IMR-90 (cell line): ENCODE results near the gene TRIM41. TPM values are rescaled to one million over a fixed set of nuclear protein-coding genes. Genes with fewer than 3 reads are reported as not detected.

Experiments
- ATAC-seq: fragments of 200-7000 bp; cut with Tn5 transposase; 2 replicates; pipeline ENCODE4 v1.9.1; 2020; ENCODE audit warnings: low read depth, mild to moderate bottlenecking, moderate library complexity
- BruUV-seq: library from RNA; stranded (reverse); fragments of 400-500 nt; replicated peaks from 2 replicates; lab custom pipeline; 2021; lab: Mats Ljungman, UMichigan
- CTCF ChIA-PET: fragments of 300-600 bp; formaldehyde crosslinking; extraction: SDS; loops from one replicate; lab custom pipeline; 2021; ENCODE audit warnings: antibody characterized with exemption; lab: Yijun Ruan, JAX
- POLR2A ChIA-PET: fragments of 300-600 bp; sonication (Branson Sonifier 250); formaldehyde crosslinking; loops from one replicate; lab custom pipeline; 2022; ENCODE audit warnings: antibody characterized with exemption; ENCODE audit not compliant: unreplicated experiment; lab: Charles Lee
- DNase-seq: peaks from one replicate; pipeline ENCODE4 v3.0.0; 2013
- H2AFZ ChIP-seq: replicated peaks from 2 replicates; pipeline ENCODE3; 2013; ENCODE audit warnings: low read length, mild to moderate bottlenecking; ENCODE audit not compliant: poor library complexity
- H2AK5ac ChIP-seq: 2 replicates; pipeline ENCODE4 v1.6.1; 2013; ENCODE audit warnings: low read depth, low read length, inconsistent platforms
- H2AK9ac ChIP-seq: replicated peaks from 2 replicates; pipeline ENCODE3; 2013; ENCODE audit warnings: mild to moderate bottlenecking, low read depth, low read length, moderate library complexity; ENCODE audit not compliant: poor library complexity
- H2BK120ac ChIP-seq: 2 replicates; pipeline ENCODE4 v1.6.1; 2013; ENCODE audit warnings: low read depth, low read length, inconsistent platforms
- H2BK15ac ChIP-seq: 3 replicates; pipeline ENCODE4 v1.6.1; 2013; ENCODE audit warnings: low read depth, low read length, inconsistent platforms
- H2BK20ac ChIP-seq: 2 replicates; pipeline ENCODE4 v1.6.1; 2013; ENCODE audit warnings: low read depth, mild to moderate bottlenecking, inconsistent platforms, low read length, moderate library complexity
- H2BK5ac ChIP-seq: 2 replicates; pipeline ENCODE4 v1.6.1; 2013; ENCODE audit warnings: mild to moderate bottlenecking, low read depth, low read length, inconsistent platforms; ENCODE audit not compliant: poor library complexity, severe bottlenecking
- H3K14ac ChIP-seq: replicated peaks from 2 replicates; pipeline ENCODE4 v1.6.1; 2013; ENCODE audit warnings: low read depth, low read length, inconsistent platforms
- H3K18ac ChIP-seq: 2 replicates; pipeline ENCODE4 v1.6.1; 2013; ENCODE audit warnings: low read depth, low read length, control low read depth
- H3K23ac ChIP-seq: 2 replicates; pipeline ENCODE4 v1.6.1; 2013; ENCODE audit warnings: low read depth, low read length, inconsistent platforms
- H3K27ac ChIP-seq: 2 replicates; pipeline ENCODE4 v1.5.1; 2013; ENCODE audit warnings: mild to moderate bottlenecking, control low read depth, low read length; ENCODE audit not compliant: insufficient read depth
- H3K27me3 ChIP-seq: 2 replicates; pipeline ENCODE4 v1.6.1; 2013; ENCODE audit warnings: low read length; ENCODE audit not compliant: control insufficient read depth, insufficient read depth
- H3K36me3 ChIP-seq: 2 replicates; pipeline ENCODE4 v1.6.1; 2013; ENCODE audit warnings: low read length, mixed read lengths; ENCODE audit not compliant: control insufficient read depth, insufficient read depth
- H3K4ac ChIP-seq: 2 replicates; pipeline ENCODE4 v1.6.1; 2013; ENCODE audit warnings: low read depth, low read length, inconsistent platforms
- H3K4me1 ChIP-seq: 2 replicates; pipeline ENCODE4 v1.6.1; 2013; ENCODE audit warnings: low read length, mixed read lengths; ENCODE audit not compliant: control insufficient read depth, insufficient read depth
- H3K4me2 ChIP-seq: 2 replicates; pipeline ENCODE4 v1.6.1; 2013; ENCODE audit warnings: low read depth, mild to moderate bottlenecking, control low read depth, low read length, moderate library complexity
- H3K4me3 ChIP-seq: 2 replicates; pipeline ENCODE4 v1.5.1; 2013; ENCODE audit warnings: low read depth, mild to moderate bottlenecking, control low read depth, low read length, moderate library complexity; ENCODE audit not compliant: insufficient read depth
- H3K56ac ChIP-seq: 2 replicates; pipeline ENCODE4 v1.6.1; 2013; ENCODE audit warnings: low read length, inconsistent platforms; ENCODE audit not compliant: insufficient read depth; ENCODE audit errors: extremely low read depth
- H3K79me1 ChIP-seq, 2 experiments: 2 replicates each; pipeline ENCODE4 v1.6.1; 2013; ENCODE audit warnings: low read length in 2 of 2, inconsistent platforms in 1 of 2, low read depth in 1 of 2
- H3K9ac ChIP-seq: 2 replicates; pipeline ENCODE4 v1.6.1; 2013; ENCODE audit warnings: low read depth, low read length, control low read depth
- H3K9me1 ChIP-seq: 2 replicates; pipeline ENCODE4 v1.6.1; 2013; ENCODE audit warnings: low read length, inconsistent platforms; ENCODE audit not compliant: insufficient read depth
- H3K9me3 ChIP-seq: 2 replicates; pipeline ENCODE4 v1.6.1; 2013; ENCODE audit warnings: low read length; ENCODE audit not compliant: control insufficient read depth, insufficient read depth
- H4K20me1 ChIP-seq: 2 replicates; pipeline ENCODE4 v1.6.1; 2013; ENCODE audit warnings: low read length, inconsistent platforms; ENCODE audit not compliant: insufficient read depth
- H4K5ac ChIP-seq: 2 replicates; pipeline ENCODE4 v1.6.1; 2013; ENCODE audit warnings: mild to moderate bottlenecking, low read depth, low read length, control low read depth
- H4K8ac ChIP-seq, 2 experiments: 2 replicates each; pipeline ENCODE4 v1.6.1; 2013; ENCODE audit warnings: low read depth in 2 of 2, low read length in 2 of 2, control low read depth in 1 of 2, inconsistent platforms in 1 of 2
- H4K91ac ChIP-seq: 2 replicates; pipeline ENCODE4 v1.6.1; 2013; ENCODE audit warnings: low read depth, low read length, inconsistent platforms; ENCODE audit not compliant: insufficient read depth
- BHLHE40 ChIP-seq: fragments of 150-350 bp; IDR thresholded peaks from 2 replicates; pipeline ENCODE4 v1.6.1; 2016; ENCODE audit warnings: mild to moderate bottlenecking, low read depth, low read length
- CEBPB ChIP-seq: IDR thresholded peaks from 2 replicates; pipeline ENCODE4 v1.6.1; 2012; ENCODE audit warnings: low read depth, low read length, improper control_type of control experiment
- CHD1 ChIP-seq: IDR thresholded peaks from 2 replicates; pipeline ENCODE4 v1.6.1; 2012; ENCODE audit warnings: low read depth, low read length, improper control_type of control experiment
- CTCF ChIP-seq: conservative IDR thresholded peaks from 2 replicates; pipeline ENCODE4 v1.5.1; 2012; ENCODE audit warnings: mild to moderate bottlenecking, low read depth, low read length, improper control_type of control experiment
- ELK1 ChIP-seq: fragments of 150-350 bp; IDR thresholded peaks from 2 replicates; pipeline ENCODE4 v1.6.1; 2016; ENCODE audit warnings: low read depth, mild to moderate bottlenecking, low read length, moderate library complexity, borderline replicate concordance
- FOS ChIP-seq: fragments of 150-350 bp; IDR thresholded peaks from 2 replicates; pipeline ENCODE4 v1.6.1; 2016; ENCODE audit warnings: low read depth, low read length
- MAFK ChIP-seq: IDR thresholded peaks from 2 replicates; pipeline ENCODE4 v1.6.1; 2012; ENCODE audit warnings: low read depth, low read length, improper control_type of control experiment
- MAZ ChIP-seq: IDR thresholded peaks from 2 replicates; pipeline ENCODE4 v1.6.1; 2012; ENCODE audit warnings: low read depth, mild to moderate bottlenecking, low read length, improper control_type of control experiment, moderate library complexity, borderline replicate concordance
- MXI1 ChIP-seq: IDR thresholded peaks from 2 replicates; pipeline ENCODE4 v1.6.1; 2012; ENCODE audit warnings: low read depth, mild to moderate bottlenecking, low read length, moderate library complexity, borderline replicate concordance
- NFE2L2 ChIP-seq: fragments of 150-350 bp; IDR thresholded peaks from 2 replicates; pipeline ENCODE4 v1.6.1; 2016; ENCODE audit warnings: low read depth, mild to moderate bottlenecking, low read length
- RAD21 ChIP-seq: IDR thresholded peaks from 2 replicates; pipeline ENCODE4 v1.6.1; 2012; ENCODE audit warnings: low read length, improper control_type of control experiment
- RCOR1 ChIP-seq: IDR thresholded peaks from 2 replicates; pipeline ENCODE4 v1.6.1; 2012; ENCODE audit warnings: mild to moderate bottlenecking, low read length, improper control_type of control experiment; ENCODE audit not compliant: insufficient replicate concordance
- RFX5 ChIP-seq: IDR thresholded peaks from 2 replicates; pipeline ENCODE4 v1.8.0; 2012; ENCODE audit warnings: low read depth, mild to moderate bottlenecking, low read length, moderate library complexity
- USF2 ChIP-seq: fragments of 150-350 bp; IDR thresholded peaks from 2 replicates; pipeline ENCODE4 v1.6.1; 2017; ENCODE audit warnings: mild to moderate bottlenecking, antibody characterized with exemption, low read length, low read depth
- WGBS, 2 experiments: methylation state at CpG; one replicate each; pipeline versions ENCODE4 v1.1.5 to v1.1.7; 2013; ENCODE audit warnings: missing lambda C conversion rate in 2 of 2; ENCODE audit not compliant: insufficient read length in 1 of 2; ENCODE audit errors: extremely low coverage in 2 of 2; 5-methylcytosine and 5-hydroxymethylcytosine counted together
- dilution Hi-C: fragments of 300-500 bp; cut with HindIII; formaldehyde crosslinking; loops from one replicate; pipeline ENCODE4 v1.14.3; 2018; ENCODE audit warnings: low sequenced_read_pairs; ENCODE audit not compliant: unreplicated experiment
- in situ Hi-C: fragments of 300-500 bp; cut with MboI; formaldehyde crosslinking; loops from 3 replicates; pipeline ENCODE4 v1.14.3; 2019; ENCODE audit warnings: low sequenced_read_pairs, inconsistent platforms, mixed read lengths
- intact Hi-C: fragments of 100-400 bp; cut with micrococcal nuclease; formaldehyde crosslinking; loops from 2 replicates; pipeline ENCODE4 v1.10.0; 2022
- polyA plus RNA-seq, 3 experiments: library from polyadenylated mRNA; depleted of rRNA; stranded (reverse); fragments of >200 nt; gene quantifications; 2 replicates each; pipeline ENCODE4 v1.2.3, GENCODE V29; 2012; ENCODE audit warnings: low replicate concordance in 1 of 3
- total RNA-seq: library from RNA; depleted of rRNA; stranded (reverse); fragments of >200 nt; gene quantifications from 2 replicates; pipeline ENCODE4 v1.2.3, GENCODE V29; 2012

TRIM41 gene
- total and polyA plus RNA-seq, 2 of the 4 experiments (the other 2 are of a cell fraction), result 5.9 to 15.7 TPM

- Histone ChIP-seq H2BK120ac (no peak overlapping the region), H4K91ac (no peak overlapping the region), H3K27me3 (no peaks in the 10 kb centered on the region), H4K20me1 (peaks cover 42% of the 10 kb centered on the region), H2AK5ac (no peak overlapping the region), H3K23ac (no peak overlapping the region), H3K4me3 (no peak overlapping the region), H4K8ac (no peak overlapping the region), H3K79me1 (peaks cover 11 to 29% of the 10 kb centered on the region in 2 experiments), H2AK9ac (no peak overlapping the region), H3K56ac (no peak overlapping the region), H3K9me3 (no peaks in the 10 kb centered on the region), H3K4me1 (no peaks in the 10 kb centered on the region), H2BK20ac (no peak overlapping the region), H3K4ac (no peak overlapping the region), H3K18ac (no peak overlapping the region), H2AFZ (no peak overlapping the region), H3K4me2 (no peak overlapping the region), H3K9me1 (no peaks in the 10 kb centered on the region; the same call in 1 of the 2 replicates), H2BK5ac (no peak overlapping the region), H2BK15ac (no peak overlapping the region), H3K14ac (no peak overlapping the region), H4K5ac (no peak overlapping the region), H3K27ac (no peak overlapping the region), H3K9ac (no peak overlapping the region), H3K36me3 (peaks cover 62% of the 10 kb centered on the region)
- BruUV-seq, result no TSS peak
- ChIA-PET POLR2A (no interaction called here), CTCF (no interaction called here)
- no peak for DNase-seq
- dilution Hi-C loops (no loop called here), in situ Hi-C loops (no loop called here), intact Hi-C loops (no loop called here)
- no peak for ATAC-seq
- 89% methylated on average over 15 of the region's 18 CpGs; no CpG with 5 or more reads in 1 of the 2 experiments for WGBS, 2 experiments
- TF ChIP-seq MXI1, result no peak
- no peak for TF ChIP-seq ELK1
- TF ChIP-seq CEBPB, result no peak
- no peak for TF ChIP-seq USF2
- TF ChIP-seq CHD1, result no peak
- no peak for TF ChIP-seq FOS
- TF ChIP-seq RFX5, result no peak
- no peak for TF ChIP-seq MAFK
- no peak for TF ChIP-seq MAZ
- no peak for TF ChIP-seq NFE2L2
- no peak for TF ChIP-seq RAD21
- no peak for TF ChIP-seq RCOR1
- no peak for TF ChIP-seq BHLHE40
- TF ChIP-seq CTCF, result no peak
Measured at GRCh38 chr5:181232593-181232992, 9.5 kb downstream of the TRIM41 start.
